Left ventricle myocardium superior (tissue), 1 donor: ENCODE measurements around the gene IFT52. TPM values are rescaled to one million over a fixed set of nuclear protein-coding genes. Genes with fewer than 3 reads are reported as not detected.

Experiments
- ATAC-seq: fragments of 200-7000 bp; cut with Tn5 transposase; one replicate; pipeline ENCODE4 v1.9.1; 2020; ENCODE audit warnings: mild to moderate bottlenecking, moderate library complexity
- DNase-seq: peaks from one replicate; pipeline ENCODE4 v3.0.0-alpha.2; 2020
- intact Hi-C: fragments of 100-400 bp; cut with micrococcal nuclease; formaldehyde crosslinking; loops from one replicate; pipeline ENCODE4 v1.11.0; 2022
- total RNA-seq: library from RNA; stranded (reverse); fragmentation: NEBNext Ultra II Directional; extraction: Animal tissue kit (Norgen Biotek cat#: 25700); gene quantifications from one replicate; pipeline ENCODE4 v1.2.1, GENCODE V29; 2021
- donor health status: DM: no; HTN: yes; CAD: no; lungs with severe emphysema.

The IFT52 gene
- total RNA-seq, 1 donor from 2014 or later = 5.2 TPM

GRCh38 chr20:43670423-43670822 lies 79.7 kb downstream of the IFT52 start:
- intact Hi-C loops = no loop called here
- no peak for DNase-seq
- no peak for ATAC-seq

GRCh38 chr20:43676368-43676767 lies 85.6 kb downstream of the IFT52 start:
- no peak for ATAC-seq
- intact Hi-C loops = no loop called here
- no peak for DNase-seq

GRCh38 chr20:43680981-43681380 lies 90.2 kb downstream of the IFT52 start:
- ATAC-seq = no peak
- DNase-seq = no peak
- intact Hi-C loops = no loop called here

- intact Hi-C loops = no loop called here
- ATAC-seq (peak; percentile 74), DNase-seq (no peak)
These were observed 90.8 kb downstream of the IFT52 start for GRCh38 chr20:43681468-43681942.

- intact Hi-C loops = no loop called here
- ATAC-seq = no peak
- DNase-seq = no peak
These were observed 91.3 kb downstream of the IFT52 start for GRCh38 chr20:43681991-43682410.

- ATAC-seq = no peak
- intact Hi-C loops = no loop called here
- no peak for DNase-seq
These were observed 91.7 kb downstream of the IFT52 start for GRCh38 chr20:43682446-43682845.

GRCh38 chr20:43686820-43687219 lies 96.1 kb downstream of the IFT52 start:
- intact Hi-C loops = no loop called here
- no peak for ATAC-seq
- no peak for DNase-seq

GRCh38 chr20:43689165-43689564 lies 98.4 kb downstream of the IFT52 start:
- DNase-seq (no peak), ATAC-seq (no peak)
- intact Hi-C loops = no loop called here

- no peak for ATAC-seq
- intact Hi-C loops = no loop called here
These were observed 100.3 kb downstream of the IFT52 start for GRCh38 chr20:43690943-43691598.

GRCh38 chr20:43691928-43692524 lies 101.3 kb downstream of the IFT52 start:
- no peak for ATAC-seq
- intact Hi-C loops = no loop called here
- no peak for DNase-seq

More at GRCh38 chr20:43690943-43691598, 100.3 kb downstream of the IFT52 start:
- no peak for DNase-seq

GRCh38 chr20:43694763-43695162 lies 104.0 kb downstream of the IFT52 start:
- DNase-seq (no peak), ATAC-seq (no peak)
- intact Hi-C loops = no loop called here

- no peak for DNase-seq
- intact Hi-C loops = no loop called here
- ATAC-seq = no peak
These were observed 104.8 kb downstream of the IFT52 start for GRCh38 chr20:43695571-43695970.

Other genes starting within 250 kb of the IFT52 start
- 56.5 TPM for gene SRSF6, start 133.0 kb upstream of the IFT52 start, total RNA-seq
- gene L3MBTL1, start 83.2 kb upstream of the IFT52 start, total RNA-seq = 5.7 TPM
- gene SGK2, start 31.9 kb upstream of the IFT52 start, total RNA-seq = 0.32 TPM
- 0.84 TPM for gene MYBL2, start 76.2 kb downstream of the IFT52 start, total RNA-seq
- not detected for gene GTSF1L, start 136.1 kb downstream of the IFT52 start, total RNA-seq